ENCODE measurements around the gene MYOZ1. TPM values are rescaled to one million over a fixed set of nuclear protein-coding genes. Genes with fewer than 3 reads are reported as not detected.

Gene MYOZ1
- total RNA-seq, 1 donor from 2014 or later: 1.0 TPM

DNA sequence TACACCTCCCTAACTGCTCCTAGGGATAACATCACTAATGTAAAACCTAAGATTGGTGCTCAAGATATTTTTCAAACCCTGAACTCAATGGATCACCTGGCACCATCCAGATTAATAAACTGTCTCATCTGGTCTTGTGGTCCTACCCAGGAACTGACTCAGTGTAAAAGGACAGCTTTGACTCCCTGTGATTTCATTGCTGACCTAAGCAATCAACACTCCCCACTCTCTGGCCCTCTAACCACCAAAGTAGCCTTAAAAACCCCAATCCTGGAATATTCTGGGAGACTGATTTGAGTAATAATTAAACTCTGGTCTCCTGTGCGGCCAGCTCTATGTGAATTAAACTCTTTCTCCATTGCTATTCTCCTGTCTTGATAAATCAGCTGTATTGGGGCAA lies 43.9 kb downstream of the MYOZ1 start:
- DNase-seq (ENCODE audit: low read depth): peak; percentile 92

GRCh38 chr10:73593812-73594211 lies 47.5 kb downstream of the MYOZ1 start:
- DNase-seq (ENCODE audit: low read depth): no peak

- no peak for DNase-seq (ENCODE audit: low read depth)
These were observed 48.2 kb downstream of the MYOZ1 start for GRCh38 chr10:73593110-73593509.

GRCh38 chr10:73591935-73592699 lies 49.2 kb downstream of the MYOZ1 start:
- DNase-seq (ENCODE audit: low read depth): peak; percentile 88

- peak; percentile 93 for DNase-seq (ENCODE audit: low read depth)
These were observed 50.1 kb downstream of the MYOZ1 start, which contains the start of gene USP54 for GRCh38 chr10:73590881-73591799. Gene USP54 (minus strand): TSS chr10:73591342. CDS start chr10:73575658, 15,684 bp downstream.

DNA sequence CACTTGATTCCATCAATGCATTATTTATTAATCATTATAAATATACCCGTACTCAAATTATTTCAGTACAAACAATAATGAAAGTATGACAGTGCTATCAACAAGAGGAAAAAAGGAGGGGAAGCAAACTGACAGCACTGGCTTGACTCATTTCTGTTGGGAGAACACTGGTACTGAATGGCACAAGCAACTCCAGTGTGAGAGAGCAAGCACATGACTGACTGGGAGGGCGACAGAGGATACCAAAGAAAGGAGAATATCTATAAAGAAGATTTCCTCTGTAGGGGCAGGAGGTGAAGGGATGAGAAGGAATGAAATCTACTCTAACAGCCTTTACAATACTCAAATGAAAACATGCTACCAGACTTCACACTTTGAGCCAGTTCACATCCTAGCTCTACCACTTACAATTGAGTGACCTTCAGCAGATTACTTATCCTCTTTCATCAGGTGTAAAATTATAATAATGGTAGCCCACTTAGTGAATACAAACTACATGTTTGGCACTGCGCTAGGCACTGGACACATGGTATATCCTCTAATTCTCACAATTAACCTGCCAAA lies 51.6 kb downstream of the MYOZ1 start:
- DNase-seq (ENCODE audit: low read depth): peak; percentile 70

GRCh38 chr10:73588656-73589055 lies 52.6 kb downstream of the MYOZ1 start:
- DNase-seq (ENCODE audit: low read depth): peak; percentile 23

- DNase-seq (ENCODE audit: low read depth): peak; percentile 67
These were observed 54.7 kb downstream of the MYOZ1 start for GRCh38 chr10:73586583-73586984.

GRCh38 chr10:73585327-73585726 lies 55.9 kb downstream of the MYOZ1 start:
- no peak for DNase-seq (ENCODE audit: low read depth)

GRCh38 chr10:73584737-73585136 lies 56.5 kb downstream of the MYOZ1 start:
- DNase-seq (ENCODE audit: low read depth): peak; percentile 67

DNA sequence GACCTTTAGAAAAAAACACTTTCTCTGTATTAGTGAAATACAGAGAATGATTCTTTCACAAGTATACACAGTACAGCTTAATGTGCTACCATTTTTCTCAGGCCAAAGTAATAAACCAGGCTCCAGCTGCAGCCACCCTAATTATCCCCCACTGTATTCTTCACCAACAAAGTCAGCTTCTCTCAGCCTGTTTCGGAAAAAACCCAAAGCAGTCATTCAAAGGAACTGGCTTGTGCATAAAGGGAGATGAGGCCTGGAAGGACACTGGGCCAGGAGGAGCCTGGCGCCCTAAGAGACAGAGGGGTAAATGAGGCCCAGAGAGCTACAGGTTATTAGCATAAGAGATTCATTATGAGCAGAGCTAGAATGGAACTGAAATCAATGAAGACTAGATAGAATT lies 59.4 kb downstream of the MYOZ1 start:
- no peak for DNase-seq (ENCODE audit: low read depth)

Other genes with a start within 250 kb of the MYOZ1 start
- 153 and 222 TPM in 2 replicates for gene ANXA7, start 227.4 kb downstream of the MYOZ1 start, total RNA-seq
- 0.69 and 1.5 TPM in 2 replicates for gene MSS51, start 207.9 kb downstream of the MYOZ1 start, total RNA-seq
- gene PPP3CB, start 145.4 kb downstream of the MYOZ1 start, total RNA-seq: 27.3 and 60.2 TPM in 2 replicates
- gene USP54, start 50.1 kb downstream of the MYOZ1 start, total RNA-seq: 46.7 and 61.1 TPM in 2 replicates
- gene SYNPO2L, start 14.6 kb upstream of the MYOZ1 start, total RNA-seq: not detected in 2 replicates
- 1.0 and 3.4 TPM in 2 replicates for gene AGAP5, start 56.6 kb upstream of the MYOZ1 start, total RNA-seq
- gene SEC24C, start 102.9 kb upstream of the MYOZ1 start, total RNA-seq: 55.6 and 84.6 TPM in 2 replicates
- gene CHCHD1, start 140.6 kb upstream of the MYOZ1 start, total RNA-seq: 13.1 and 21.4 TPM in 2 replicates
- gene ZSWIM8, start 144.1 kb upstream of the MYOZ1 start, total RNA-seq: 37.5 and 66.9 TPM in 2 replicates
- gene NDST2, start 170.1 kb upstream of the MYOZ1 start, total RNA-seq: 4.5 and 14.1 TPM in 2 replicates
- 20.3 and 21.1 TPM in 2 replicates for gene CAMK2G, start 233.1 kb upstream of the MYOZ1 start, total RNA-seq

Measured in renal cortical epithelial cell (primary cell).